Measurements from ENCODE around the gene UMODL1. TPM values are rescaled to one million over a fixed set of nuclear protein-coding genes. Genes with fewer than 3 reads are reported as not detected.

The UMODL1 gene
- total and polyA plus RNA-seq, 10 of the 15 experiments (the other 5 are each of a cell fraction or from before 2014, with no cell fraction given) = 0.01 to 0.11 (median 0.03) TPM; not detected in 5

DNA sequence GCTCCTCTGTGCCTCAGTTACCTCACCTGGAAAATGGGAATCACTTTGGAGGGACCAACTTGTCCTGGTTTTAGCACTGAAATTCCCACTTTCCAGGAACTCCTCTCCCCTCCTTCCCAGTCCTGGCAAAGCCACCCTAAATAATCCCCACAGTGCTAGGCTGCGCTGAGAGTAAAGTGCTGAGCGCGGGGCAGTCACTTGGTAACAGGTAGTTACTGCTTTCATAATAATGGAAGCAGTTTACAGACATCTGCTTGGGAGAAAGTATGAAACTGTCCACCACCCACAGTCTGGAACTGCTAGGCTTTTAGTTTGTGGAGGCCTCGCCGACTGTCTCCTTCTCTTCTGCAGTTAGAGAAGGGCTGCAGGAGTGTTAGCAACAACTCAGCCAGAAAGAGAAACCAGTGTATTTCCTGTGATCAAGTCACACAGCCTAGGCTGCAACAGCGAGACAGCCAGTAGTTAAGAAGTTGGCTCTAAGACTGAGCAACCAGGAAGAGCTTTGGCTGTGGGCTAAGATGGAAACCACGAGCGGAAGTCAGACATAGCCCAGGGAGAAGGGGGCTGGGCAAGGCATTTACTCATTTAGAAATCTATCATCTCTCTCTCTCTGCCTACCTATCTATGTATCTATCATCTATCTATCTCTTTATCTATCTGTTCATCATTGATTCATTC lies 117.0 kb downstream of the UMODL1 start (continued):
- TF ChIP-seq SIX5 (IDR thresholded peaks at IDR 0.05; ENCODE audit: low read depth, low read length, severe bottlenecking) (no peak), FOXM1 (IDR thresholded peaks at IDR 0.05; ENCODE audit: low read depth, low read length) (0 out of 2 replicates have a peak, but pooled peaks have one; percentile 43), IRF4 (IDR thresholded peaks at IDR 0.05; ENCODE audit: low read depth, low read length) (peak; percentile 62; the same call in 1 of the 2 replicates), JUNB (IDR thresholded peaks at IDR 0.05) (peak; percentile 71), MYB (IDR thresholded peaks at IDR 0.05; ENCODE audit: borderline replicate concordance, low read depth, low read length) (no peak), RAD51 (IDR thresholded peaks at IDR 0.05) (no peak), SUZ12 (IDR thresholded peaks at IDR 0.05; ENCODE audit: unreplicated experiment) (no peak), ZNF217 (IDR thresholded peaks at IDR 0.05) (no peak), YY1 (IDR thresholded peaks at IDR 0.05; ENCODE audit: low read depth, low read length) (peak; percentile 87), MTA3 (IDR thresholded peaks at IDR 0.05; ENCODE audit: borderline replicate concordance, low read length) (no peak), IKZF2 (IDR thresholded peaks at IDR 0.05) (peak; percentile 48 to 69), EZH2 (IDR thresholded peaks at IDR 0.05; ENCODE audit: borderline replicate concordance, control insufficient read depth, low read depth, low read length) (no peak), SP1 (IDR thresholded peaks at IDR 0.05; ENCODE audit: low read depth, low read length) (peak; percentile 73), NFYB (IDR thresholded peaks at IDR 0.05; ENCODE audit: insufficient read depth, low read depth, low read length) (0 out of 2 replicates have a peak, but pooled peaks have one; percentile 41), POLR2A (IDR thresholded peaks at IDR 0.05; ENCODE audit: low read depth, low read length) (peak; percentile 72), NRF1 (conservative IDR thresholded peaks at IDR 0.05; ENCODE audit: low read depth, low read length) (no peak), ZNF384 (IDR thresholded peaks at IDR 0.05; ENCODE audit: borderline replicate concordance, low read depth, low read length) (no peak), STAT1 (conservative IDR thresholded peaks at IDR 0.05) (no peak)
- TF ChIP-seq, protein P1, sequence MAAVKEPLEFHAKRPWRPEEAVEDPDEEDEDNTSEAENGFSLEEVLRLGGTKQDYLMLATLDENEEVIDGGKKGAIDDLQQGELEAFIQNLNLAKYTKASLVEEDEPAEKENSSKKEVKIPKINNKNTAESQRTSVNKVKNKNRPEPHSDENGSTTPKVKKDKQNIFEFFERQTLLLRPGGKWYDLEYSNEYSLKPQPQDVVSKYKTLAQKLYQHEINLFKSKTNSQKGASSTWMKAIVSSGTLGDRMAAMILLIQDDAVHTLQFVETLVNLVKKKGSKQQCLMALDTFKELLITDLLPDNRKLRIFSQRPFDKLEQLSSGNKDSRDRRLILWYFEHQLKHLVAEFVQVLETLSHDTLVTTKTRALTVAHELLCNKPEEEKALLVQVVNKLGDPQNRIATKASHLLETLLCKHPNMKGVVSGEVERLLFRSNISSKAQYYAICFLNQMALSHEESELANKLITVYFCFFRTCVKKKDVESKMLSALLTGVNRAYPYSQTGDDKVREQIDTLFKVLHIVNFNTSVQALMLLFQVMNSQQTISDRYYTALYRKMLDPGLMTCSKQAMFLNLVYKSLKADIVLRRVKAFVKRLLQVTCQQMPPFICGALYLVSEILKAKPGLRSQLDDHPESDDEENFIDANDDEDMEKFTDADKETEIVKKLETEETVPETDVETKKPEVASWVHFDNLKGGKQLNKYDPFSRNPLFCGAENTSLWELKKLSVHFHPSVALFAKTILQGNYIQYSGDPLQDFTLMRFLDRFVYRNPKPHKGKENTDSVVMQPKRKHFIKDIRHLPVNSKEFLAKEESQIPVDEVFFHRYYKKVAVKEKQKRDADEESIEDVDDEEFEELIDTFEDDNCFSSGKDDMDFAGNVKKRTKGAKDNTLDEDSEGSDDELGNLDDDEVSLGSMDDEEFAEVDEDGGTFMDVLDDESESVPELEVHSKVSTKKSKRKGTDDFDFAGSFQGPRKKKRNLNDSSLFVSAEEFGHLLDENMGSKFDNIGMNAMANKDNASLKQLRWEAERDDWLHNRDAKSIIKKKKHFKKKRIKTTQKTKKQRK (IDR thresholded peaks at IDR 0.05; ENCODE audit: low read depth, low read length) = no peak
- TF ChIP-seq, protein P2, sequence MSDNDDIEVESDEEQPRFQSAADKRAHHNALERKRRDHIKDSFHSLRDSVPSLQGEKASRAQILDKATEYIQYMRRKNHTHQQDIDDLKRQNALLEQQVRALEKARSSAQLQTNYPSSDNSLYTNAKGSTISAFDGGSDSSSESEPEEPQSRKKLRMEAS (IDR thresholded peaks at IDR 0.05; ENCODE audit: low read depth, low read length) = no peak
- TF ChIP-seq, protein P3, sequence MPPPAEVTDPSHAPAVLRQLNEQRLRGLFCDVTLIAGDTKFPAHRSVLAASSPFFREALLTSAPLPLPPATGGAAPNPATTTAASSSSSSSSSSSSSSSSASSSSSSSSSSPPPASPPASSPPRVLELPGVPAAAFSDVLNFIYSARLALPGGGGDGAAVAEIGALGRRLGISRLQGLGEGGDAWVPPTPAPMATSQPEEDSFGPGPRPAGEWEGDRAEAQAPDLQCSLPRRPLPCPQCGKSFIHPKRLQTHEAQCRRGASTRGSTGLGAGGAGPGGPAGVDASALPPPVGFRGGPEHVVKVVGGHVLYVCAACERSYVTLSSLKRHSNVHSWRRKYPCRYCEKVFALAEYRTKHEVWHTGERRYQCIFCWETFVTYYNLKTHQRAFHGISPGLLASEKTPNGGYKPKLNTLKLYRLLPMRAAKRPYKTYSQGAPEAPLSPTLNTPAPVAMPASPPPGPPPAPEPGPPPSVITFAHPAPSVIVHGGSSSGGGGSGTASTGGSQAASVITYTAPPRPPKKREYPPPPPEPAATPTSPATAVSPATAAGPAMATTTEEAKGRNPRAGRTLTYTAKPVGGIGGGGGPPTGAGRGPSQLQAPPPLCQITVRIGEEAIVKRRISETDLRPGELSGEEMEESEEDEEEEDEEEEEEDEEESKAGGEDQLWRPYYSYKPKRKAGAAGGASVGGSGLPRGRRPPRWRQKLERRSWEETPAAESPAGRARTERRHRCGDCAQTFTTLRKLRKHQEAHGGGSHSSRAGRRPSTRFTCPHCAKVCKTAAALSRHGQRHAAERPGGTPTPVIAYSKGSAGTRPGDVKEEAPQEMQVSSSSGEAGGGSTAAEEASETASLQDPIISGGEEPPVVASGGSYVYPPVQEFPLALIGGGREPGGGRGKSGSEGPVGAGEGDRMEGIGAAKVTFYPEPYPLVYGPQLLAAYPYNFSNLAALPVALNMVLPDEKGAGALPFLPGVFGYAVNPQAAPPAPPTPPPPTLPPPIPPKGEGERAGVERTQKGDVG (CRISPR knock-in tag; IDR thresholded peaks at IDR 0.05) = no peak
- TF ChIP-seq, protein P4, sequence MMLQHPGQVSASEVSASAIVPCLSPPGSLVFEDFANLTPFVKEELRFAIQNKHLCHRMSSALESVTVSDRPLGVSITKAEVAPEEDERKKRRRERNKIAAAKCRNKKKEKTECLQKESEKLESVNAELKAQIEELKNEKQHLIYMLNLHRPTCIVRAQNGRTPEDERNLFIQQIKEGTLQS (IDR thresholded peaks at IDR 0.05; ENCODE audit: borderline replicate concordance, extremely low read depth, low read depth, low read length) = no peak

All from GM12878 (cell line).